ENCODE measurements around the gene CLASP1. TPM values are rescaled to one million over a fixed set of nuclear protein-coding genes. Genes with fewer than 3 reads are reported as not detected.

Gene CLASP1
- total RNA-seq, 2 donors from 2014 or later: 87.0 to 88.3 TPM

DNA sequence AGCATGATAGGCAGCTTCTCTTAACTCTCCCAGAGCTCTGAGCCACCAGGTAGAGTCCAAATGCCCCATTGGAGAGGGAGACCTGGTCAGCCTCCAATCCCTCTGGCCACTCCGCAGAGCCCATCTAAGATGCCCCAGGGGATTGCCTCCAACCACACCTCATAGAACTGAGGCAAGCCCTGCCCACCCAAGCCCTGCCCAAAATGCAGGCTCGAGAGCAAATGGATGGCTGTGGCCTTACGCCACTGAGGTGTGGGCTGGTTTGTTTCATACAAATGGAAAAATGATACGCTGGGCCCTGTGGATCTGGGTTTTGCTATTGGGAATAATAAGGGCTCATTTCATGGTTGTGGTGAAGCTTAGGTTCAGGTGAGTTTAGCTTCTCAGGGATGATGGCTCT is 361.3 kb downstream of the CLASP1 start:
- Histone ChIP-seq H3K27me3 (ENCODE audit: control insufficient read depth, insufficient read depth, low read length, poor library complexity, severe bottlenecking) (peaks cover 34% of the 10 kb centered on the region), H3K4me3 (ENCODE audit: low read length) (no peak overlapping the region), H3K4me1 (ENCODE audit: control insufficient read depth, insufficient read depth, low read length) (no peaks in the 10 kb centered on the region), H3K9ac (ENCODE audit: extremely low read depth, low read length, poor library complexity, severe bottlenecking) (no peak overlapping the region), H3K36me3 (ENCODE audit: control insufficient read depth, insufficient read depth, low read length) (no peaks in the 10 kb centered on the region), H3K27ac (ENCODE audit: low read depth, low read length) (no peak overlapping the region), H3K9me3 (ENCODE audit: control insufficient read depth, low read length) (no peaks in the 10 kb centered on the region)
- Mint-ChIP-seq H3K4me3 (no peak overlapping the region), H3K27me3 (ENCODE audit: insufficient read depth) (peaks cover 31% of the 10 kb centered on the region), H3K9me3 (no peaks in the 10 kb centered on the region), H3K4me1 (peaks cover 6% of the 10 kb centered on the region), H3K36me3 (ENCODE audit: low read depth) (no peaks in the 10 kb centered on the region), H3K27ac (no peak overlapping the region)
- no peak for DNase-seq
- WGBS, 2 experiments (ENCODE audit: insufficient coverage in 1 of 2, insufficient read length in 1 of 2): 96 to 100% methylated on average over 4 of the region's 4 CpGs
- TF ChIP-seq CTCF (conservative IDR thresholded peaks at IDR 0.05): no peak

Other genes starting within 250 kb of the CLASP1 start
- gene RNU4ATAC, start 118.6 kb downstream of the CLASP1 start, total RNA-seq: not detected
- 10 to 100 TPM; 64.2 to 88.5 TPM for gene NIFK, start 87.4 kb upstream of the CLASP1 start, total RNA-seq
- 10 to 100 TPM; 71.5 to 79.8 TPM for gene TSN, start 106.2 kb upstream of the CLASP1 start, total RNA-seq